D721Med (cell line): ENCODE data around the gene PDCD1LG2.
"Not testable (repeated sequence)": the region's sequence is repeated elsewhere in the genome, so short reads cannot be mapped to it uniquely, and the experiment has no call there.

Experiments used
- DNase-seq: peaks from one replicate; pipeline ENCODE4 v3.0.0; 2011; ENCODE audit warnings: low spot score; ENCODE audit not compliant: insufficient read length
- FAIRE-seq: peaks from 2 replicates; lab custom pipeline; 2011; peaks lifted over from hg19 to GRCh38; lab: Jason Lieb, UNC
- TF ChIP-seq, protein P1 (sequence below): IDR thresholded peaks from 2 replicates; pipeline ENCODE4 v1.5.1; 2012; ENCODE audit warnings: mild to moderate bottlenecking, control low read depth; ENCODE audit not compliant: insufficient read depth; ENCODE audit errors: missing control alignments

The PDCD1LG2 gene

DNA sequence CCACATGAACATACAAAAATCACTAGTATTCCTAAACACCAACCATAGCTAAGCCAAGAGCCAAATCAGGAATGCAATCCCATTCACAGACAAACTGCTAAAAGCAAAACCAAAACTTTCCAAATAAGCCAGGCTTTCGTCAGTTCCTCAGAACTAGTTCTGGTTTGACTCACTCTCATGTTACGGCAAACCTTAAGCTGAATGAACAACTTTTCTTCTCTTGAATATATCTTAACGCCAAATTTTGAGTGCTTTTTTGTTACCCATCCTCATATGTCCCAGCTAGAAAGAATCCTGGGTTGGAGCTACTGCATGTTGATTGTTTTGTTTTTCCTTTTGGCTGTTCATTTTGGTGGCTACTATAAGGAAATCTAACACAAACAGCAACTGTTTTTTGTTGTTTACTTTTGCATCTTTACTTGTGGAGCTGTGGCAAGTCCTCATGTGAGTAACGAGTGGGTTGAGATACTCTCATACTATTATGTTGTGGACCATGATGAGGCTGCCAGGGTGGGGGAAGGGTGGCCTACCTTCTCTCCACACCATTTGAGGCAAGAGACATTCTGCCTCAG, at the start of gene PDCD1LG2:
Gene PDCD1LG2 (plus strand): TSS at position 172 of the 572 bp plus-strand sequence. CDS start 12,016 bp downstream, outside the sequence.
- TF ChIP-seq, protein P1, sequence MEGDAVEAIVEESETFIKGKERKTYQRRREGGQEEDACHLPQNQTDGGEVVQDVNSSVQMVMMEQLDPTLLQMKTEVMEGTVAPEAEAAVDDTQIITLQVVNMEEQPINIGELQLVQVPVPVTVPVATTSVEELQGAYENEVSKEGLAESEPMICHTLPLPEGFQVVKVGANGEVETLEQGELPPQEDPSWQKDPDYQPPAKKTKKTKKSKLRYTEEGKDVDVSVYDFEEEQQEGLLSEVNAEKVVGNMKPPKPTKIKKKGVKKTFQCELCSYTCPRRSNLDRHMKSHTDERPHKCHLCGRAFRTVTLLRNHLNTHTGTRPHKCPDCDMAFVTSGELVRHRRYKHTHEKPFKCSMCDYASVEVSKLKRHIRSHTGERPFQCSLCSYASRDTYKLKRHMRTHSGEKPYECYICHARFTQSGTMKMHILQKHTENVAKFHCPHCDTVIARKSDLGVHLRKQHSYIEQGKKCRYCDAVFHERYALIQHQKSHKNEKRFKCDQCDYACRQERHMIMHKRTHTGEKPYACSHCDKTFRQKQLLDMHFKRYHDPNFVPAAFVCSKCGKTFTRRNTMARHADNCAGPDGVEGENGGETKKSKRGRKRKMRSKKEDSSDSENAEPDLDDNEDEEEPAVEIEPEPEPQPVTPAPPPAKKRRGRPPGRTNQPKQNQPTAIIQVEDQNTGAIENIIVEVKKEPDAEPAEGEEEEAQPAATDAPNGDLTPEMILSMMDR: no peak
- FAIRE-seq: no peak
- no peak for DNase-seq

DNA sequence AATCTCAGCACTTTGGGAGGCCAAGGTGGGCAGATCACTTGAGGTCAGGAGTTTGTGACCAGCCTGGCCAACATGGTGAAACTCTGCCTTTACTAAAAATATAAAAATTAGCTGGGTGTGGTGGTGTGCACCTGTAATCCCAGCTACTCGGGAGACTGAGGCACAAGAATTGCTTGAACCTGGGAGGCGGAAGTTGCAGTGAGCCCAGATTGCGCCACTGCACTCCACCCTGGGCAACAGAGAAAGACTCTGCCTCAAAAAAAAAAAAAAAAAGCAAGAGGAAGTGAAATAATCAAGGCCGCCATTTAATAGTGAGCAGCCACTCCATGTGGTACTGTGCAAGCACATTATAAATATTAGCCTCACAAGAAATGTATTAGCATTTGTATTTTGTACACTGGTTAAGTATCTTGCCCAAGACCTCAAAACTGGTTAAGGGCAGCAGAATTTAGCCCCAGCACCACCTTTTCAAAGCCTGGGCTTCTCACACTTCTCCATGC, 45.5 kb upstream of the PDCD1LG2 start:
- not testable (repeated sequence) for FAIRE-seq, DNase-seq

DNA sequence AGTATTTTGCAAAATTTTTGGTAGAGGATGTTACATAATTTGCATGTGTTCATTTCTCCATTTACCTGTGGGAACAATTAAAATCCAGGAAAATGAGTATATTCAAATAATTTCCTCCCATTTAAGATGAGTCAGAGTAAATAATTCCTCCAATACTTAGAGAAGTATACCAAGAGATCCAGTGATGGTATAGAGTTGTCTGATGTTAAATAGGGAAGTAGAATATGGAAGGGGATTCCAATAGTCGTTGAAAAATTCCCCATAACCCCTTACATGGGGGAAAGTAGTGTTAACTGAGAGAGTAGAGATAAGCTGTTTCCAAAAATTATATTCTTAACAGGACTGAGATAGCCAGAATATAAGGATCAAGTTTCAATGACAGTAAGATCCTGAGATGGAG, 44.3 kb upstream of the PDCD1LG2 start:
- DNase-seq: no peak
- TF ChIP-seq, protein P1: no peak
- no peak for FAIRE-seq

DNA sequence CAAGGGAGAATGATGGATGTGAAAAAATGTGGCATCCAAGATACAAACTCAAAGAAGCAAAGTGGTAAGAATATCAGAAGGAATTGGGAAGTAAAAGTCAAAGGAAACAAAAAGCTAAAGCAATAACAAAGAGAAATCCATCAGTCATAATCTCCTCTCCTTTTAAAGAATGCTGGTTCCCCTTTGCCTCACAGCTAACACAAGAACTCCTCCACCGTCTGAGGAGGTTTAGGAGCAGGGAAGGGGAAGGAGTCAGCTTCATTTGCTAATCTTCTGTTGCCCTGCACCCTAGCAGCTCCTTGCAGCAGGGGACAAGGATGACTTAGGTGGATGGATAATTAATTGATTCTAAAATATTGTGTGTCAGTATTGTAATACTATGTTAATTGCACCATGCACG, 43.6 kb upstream of the PDCD1LG2 start:
- FAIRE-seq: no peak
- no peak for DNase-seq
- TF ChIP-seq, protein P1: no peak

DNA sequence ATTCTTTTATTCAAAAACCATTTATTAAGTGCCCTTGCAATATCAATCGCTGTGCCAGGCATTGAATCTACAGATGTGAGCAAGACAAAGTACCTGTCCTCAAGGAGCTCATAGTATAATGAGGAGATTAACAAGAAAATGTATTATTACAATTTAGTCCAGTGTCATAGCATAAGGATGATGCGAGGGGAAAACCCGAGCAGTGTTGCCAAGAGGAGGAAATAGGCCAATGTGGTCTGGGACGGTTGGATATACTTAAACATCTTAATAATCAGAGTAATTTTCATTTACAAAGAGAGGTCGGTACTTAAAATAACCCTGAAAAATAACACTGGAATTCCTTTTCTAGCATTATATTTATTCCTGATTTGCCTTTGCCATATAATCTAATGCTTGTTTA, 41.5 kb upstream of the PDCD1LG2 start:
- no peak for FAIRE-seq

DNA sequence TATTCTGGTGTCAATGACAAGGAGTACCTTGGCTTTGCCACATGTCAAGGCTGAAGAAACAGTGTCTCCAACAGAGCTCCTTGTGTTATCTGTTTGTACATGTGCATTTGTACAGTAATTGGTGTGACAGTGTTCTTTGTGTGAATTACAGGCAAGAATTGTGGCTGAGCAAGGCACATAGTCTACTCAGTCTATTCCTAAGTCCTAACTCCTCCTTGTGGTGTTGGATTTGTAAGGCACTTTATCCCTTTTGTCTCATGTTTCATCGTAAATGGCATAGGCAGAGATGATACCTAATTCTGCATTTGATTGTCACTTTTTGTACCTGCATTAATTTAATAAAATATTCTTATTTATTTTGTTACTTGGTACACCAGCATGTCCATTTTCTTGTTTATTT, 40.2 kb upstream of the PDCD1LG2 start:
- TF ChIP-seq, protein P1: no peak
- DNase-seq: no peak
- FAIRE-seq: no peak

More for the DNA sequence above, 41.5 kb upstream of the PDCD1LG2 start:
- TF ChIP-seq, protein P1: no peak
- no peak for DNase-seq

DNA sequence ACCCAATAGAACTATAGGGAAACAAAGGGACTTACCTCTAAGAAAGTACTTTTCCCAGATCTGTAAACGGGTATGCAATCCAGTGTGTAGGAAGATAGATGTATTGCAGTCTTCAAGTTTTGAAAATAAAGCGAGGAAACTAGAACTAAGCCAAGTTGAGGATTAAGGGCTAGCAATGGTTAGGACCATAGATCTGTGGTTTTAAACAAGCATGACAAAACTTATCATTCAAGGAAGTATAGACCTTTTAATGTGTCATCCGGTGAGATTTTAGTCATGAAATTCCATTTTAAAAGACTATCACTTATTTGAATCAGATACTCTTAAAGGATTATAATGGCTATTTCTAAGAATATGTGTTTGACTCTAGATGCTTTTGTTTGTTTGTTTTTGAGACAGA, 39.5 kb upstream of the PDCD1LG2 start:
- FAIRE-seq (no peak), DNase-seq (no peak)
- TF ChIP-seq, protein P1: no peak

DNA sequence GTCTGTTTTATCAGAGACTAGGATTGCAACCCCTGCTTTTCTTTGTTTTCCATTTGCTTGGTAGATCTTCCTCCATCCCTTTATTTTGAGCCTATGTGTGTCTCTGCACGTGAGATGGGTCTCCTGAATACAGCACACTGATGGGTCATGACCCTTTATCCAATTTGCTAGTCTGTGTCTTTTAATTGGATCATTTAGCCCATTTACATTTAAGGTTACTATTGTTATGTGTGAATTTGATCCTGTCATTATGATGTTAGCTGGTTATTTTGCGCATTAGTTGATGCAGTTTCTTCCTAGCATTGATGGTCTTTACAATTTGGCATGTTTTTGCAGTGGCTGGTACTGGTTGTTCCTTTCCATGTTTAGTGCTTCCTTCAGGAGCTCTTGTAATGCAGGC, 34.7 kb upstream of the PDCD1LG2 start:
- not testable (repeated sequence) for FAIRE-seq

More for the DNA sequence above, 34.7 kb upstream of the PDCD1LG2 start:
- not testable (repeated sequence) for DNase-seq
